Measurements from ENCODE around the gene FAM50A.

DNA sequence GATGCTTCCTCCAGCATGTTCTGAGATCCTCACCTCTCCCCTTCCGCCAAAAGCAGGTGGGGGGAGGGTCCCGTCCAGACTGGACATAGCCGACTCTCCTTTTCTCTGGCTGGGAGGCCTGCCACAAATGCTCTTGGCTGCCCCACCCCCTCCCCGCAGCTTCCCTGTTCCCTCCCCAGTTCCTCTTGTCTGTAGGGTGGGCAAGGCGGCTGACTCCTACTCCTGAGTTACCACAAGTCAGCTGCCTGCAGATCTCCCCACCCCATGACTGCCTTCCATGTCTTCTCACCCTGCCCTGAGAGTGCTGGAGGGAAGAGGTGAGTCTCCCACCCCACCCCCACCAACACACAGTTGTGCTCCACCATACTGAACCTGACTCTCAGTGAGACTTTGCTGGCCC, 12.6 kb upstream of the FAM50A start:
- TF ChIP-seq RFX5 (IDR thresholded peaks at IDR 0.05; ENCODE audit: low read depth, low read length), result no peak
- TF ChIP-seq, protein P1, sequence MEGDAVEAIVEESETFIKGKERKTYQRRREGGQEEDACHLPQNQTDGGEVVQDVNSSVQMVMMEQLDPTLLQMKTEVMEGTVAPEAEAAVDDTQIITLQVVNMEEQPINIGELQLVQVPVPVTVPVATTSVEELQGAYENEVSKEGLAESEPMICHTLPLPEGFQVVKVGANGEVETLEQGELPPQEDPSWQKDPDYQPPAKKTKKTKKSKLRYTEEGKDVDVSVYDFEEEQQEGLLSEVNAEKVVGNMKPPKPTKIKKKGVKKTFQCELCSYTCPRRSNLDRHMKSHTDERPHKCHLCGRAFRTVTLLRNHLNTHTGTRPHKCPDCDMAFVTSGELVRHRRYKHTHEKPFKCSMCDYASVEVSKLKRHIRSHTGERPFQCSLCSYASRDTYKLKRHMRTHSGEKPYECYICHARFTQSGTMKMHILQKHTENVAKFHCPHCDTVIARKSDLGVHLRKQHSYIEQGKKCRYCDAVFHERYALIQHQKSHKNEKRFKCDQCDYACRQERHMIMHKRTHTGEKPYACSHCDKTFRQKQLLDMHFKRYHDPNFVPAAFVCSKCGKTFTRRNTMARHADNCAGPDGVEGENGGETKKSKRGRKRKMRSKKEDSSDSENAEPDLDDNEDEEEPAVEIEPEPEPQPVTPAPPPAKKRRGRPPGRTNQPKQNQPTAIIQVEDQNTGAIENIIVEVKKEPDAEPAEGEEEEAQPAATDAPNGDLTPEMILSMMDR (conservative IDR thresholded peaks at IDR 0.05; ENCODE audit: low read depth, low read length), result no peak
- TF ChIP-seq POLR2A (IDR thresholded peaks at IDR 0.05; ENCODE audit: low read depth, low read length), result no peak
- no peak for TF ChIP-seq MAFK (IDR thresholded peaks at IDR 0.05; ENCODE audit: low read depth, low read length)
- TF ChIP-seq RCOR1 (IDR thresholded peaks at IDR 0.05; ENCODE audit: insufficient replicate concordance, low read length), result no peak
